Prostate gland (tissue), 2 donors: ENCODE data around the gene LNX1. TPM values are rescaled to one million over a fixed set of nuclear protein-coding genes. Genes with fewer than 3 reads are reported as not detected.

Experiments
- DNase-seq: peaks from one replicate; pipeline ENCODE4 v3.0.0-alpha.2; 2019; ENCODE audit warnings: low spot score
- H3K27ac ChIP-seq, 2 donors: fragments of 200-600 bp; sonication (generic); 2 replicates each; pipeline ENCODE4 v1.5.1; 2017 to 2019
- H3K27me3 ChIP-seq: fragments of 200-600 bp; sonication (generic); replicated peaks from 2 replicates; pipeline ENCODE4 v1.5.1; 2019; ENCODE audit not compliant: insufficient read depth
- H3K36me3 ChIP-seq, 2 donors: fragments of 200-600 bp; sonication (generic); 1 replicate in 1 of 2; 2 replicates in 1 of 2; pipeline versions ENCODE4 v1.5.1 to v1.8.1; 2017 to 2019
- H3K4me1 ChIP-seq: fragments of 200-600 bp; sonication (generic); replicated peaks from 2 replicates; pipeline ENCODE4 v1.5.1; 2019
- H3K4me3 ChIP-seq, 2 donors: fragments of 200-600 bp; sonication (generic); 2 replicates each; pipeline ENCODE4 v1.5.1; 2017 to 2019
- H3K9me3 ChIP-seq: fragments of 200-600 bp; sonication (generic); 2 replicates; pipeline ENCODE4 v1.5.1; 2017
- POLR2A ChIP-seq: fragments of 450-650 bp; IDR thresholded peaks from one replicate; pipeline ENCODE4 v1.6.1; 2016; ENCODE audit warnings: antibody characterized with exemption, mild to moderate bottlenecking
- POLR2AphosphoS5 ChIP-seq: sonication (generic); formaldehyde crosslinking; IDR thresholded peaks from one replicate; pipeline ENCODE4 v1.6.1; 2017; ENCODE audit warnings: antibody characterized with exemption
- WGBS: methylation state at CpG from one replicate; pipeline ENCODE4 v1.1.5; 2018; 5-methylcytosine and 5-hydroxymethylcytosine counted together
- intact Hi-C: fragments of 100-400 bp; cut with DNase I; formaldehyde crosslinking; loops from one replicate; pipeline ENCODE4 v1.14.2; 2022
- total RNA-seq, 2 donors: library from RNA; depleted of rRNA; stranded (reverse); fragments of >200 nt; gene quantifications; one replicate each; pipeline ENCODE4 v1.1.0, GENCODE V29; 2016
- TF ChIP-seq, protein P1 (sequence below), 4 experiments: fragments of 200-600 bp in 2 of 4; fragments of 450-650 bp in 2 of 4; sonication (generic) in 2 of 4; IDR thresholded peaks; 1 replicate in 3 of 4; 2 replicates in 1 of 4; pipeline ENCODE4 v1.5.1; 2016 to 2019; ENCODE audit warnings: antibody characterized with exemption in 4 of 4, mild to moderate bottlenecking in 2 of 4, moderate library complexity in 2 of 4

The LNX1 gene
- total RNA-seq, 2 donors from 2014 or later = 13.1 to 13.2 TPM

- TF ChIP-seq, protein P1, sequence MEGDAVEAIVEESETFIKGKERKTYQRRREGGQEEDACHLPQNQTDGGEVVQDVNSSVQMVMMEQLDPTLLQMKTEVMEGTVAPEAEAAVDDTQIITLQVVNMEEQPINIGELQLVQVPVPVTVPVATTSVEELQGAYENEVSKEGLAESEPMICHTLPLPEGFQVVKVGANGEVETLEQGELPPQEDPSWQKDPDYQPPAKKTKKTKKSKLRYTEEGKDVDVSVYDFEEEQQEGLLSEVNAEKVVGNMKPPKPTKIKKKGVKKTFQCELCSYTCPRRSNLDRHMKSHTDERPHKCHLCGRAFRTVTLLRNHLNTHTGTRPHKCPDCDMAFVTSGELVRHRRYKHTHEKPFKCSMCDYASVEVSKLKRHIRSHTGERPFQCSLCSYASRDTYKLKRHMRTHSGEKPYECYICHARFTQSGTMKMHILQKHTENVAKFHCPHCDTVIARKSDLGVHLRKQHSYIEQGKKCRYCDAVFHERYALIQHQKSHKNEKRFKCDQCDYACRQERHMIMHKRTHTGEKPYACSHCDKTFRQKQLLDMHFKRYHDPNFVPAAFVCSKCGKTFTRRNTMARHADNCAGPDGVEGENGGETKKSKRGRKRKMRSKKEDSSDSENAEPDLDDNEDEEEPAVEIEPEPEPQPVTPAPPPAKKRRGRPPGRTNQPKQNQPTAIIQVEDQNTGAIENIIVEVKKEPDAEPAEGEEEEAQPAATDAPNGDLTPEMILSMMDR (IDR thresholded peaks at IDR 0.05) = no peak
- peak; percentile 25 for TF ChIP-seq POLR2AphosphoS5
- H3K4me3 ChIP-seq = peak overlapping the region in 1 of 2 donors; percentile 15
- peak; percentile 72 for DNase-seq
- WGBS = 25% methylated on average over 20 of the region's 20 CpGs
- H3K4me1 ChIP-seq = no peaks in the 10 kb centered on the region
- H3K27me3 ChIP-seq = no peaks in the 10 kb centered on the region
- peak overlapping the region; percentile 73 to 78 for H3K27ac ChIP-seq
- intact Hi-C loops = no loop called here
- H3K36me3 ChIP-seq = no peaks in the 10 kb centered on the region
- no peaks in the 10 kb centered on the region for H3K9me3 ChIP-seq
Observed at GRCh38 chr4:53592686-53593501, 1.6 kb upstream of the LNX1 start.

DNA sequence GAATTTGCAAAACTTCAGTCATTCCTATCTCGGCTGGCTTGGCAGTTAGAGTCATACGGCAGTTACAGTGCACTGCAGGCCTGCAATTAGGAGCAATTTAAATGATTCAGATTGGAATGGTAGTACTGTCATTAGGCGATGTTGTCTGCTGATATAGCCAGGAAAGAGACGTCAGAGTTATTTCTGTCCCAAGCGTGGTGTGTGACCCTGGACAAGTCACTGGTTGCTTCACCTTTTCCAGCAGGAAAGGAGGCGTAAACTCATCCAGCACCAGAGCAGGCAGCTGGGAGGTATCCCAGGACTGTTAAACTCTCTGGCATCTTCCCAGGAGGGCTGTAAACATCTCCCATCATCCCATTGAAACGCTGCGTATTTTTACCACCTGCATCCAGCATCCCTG lies 836 bp upstream of the LNX1 start:
- intact Hi-C loops = no loop called here
- no peaks in the 10 kb centered on the region for H3K9me3 ChIP-seq
- no peak for TF ChIP-seq POLR2AphosphoS5
- no peak for TF ChIP-seq POLR2A
- TF ChIP-seq, protein P1 (IDR thresholded peaks at IDR 0.05) = no peak
- peak; percentile 40 for DNase-seq
- no peaks in the 10 kb centered on the region for H3K4me1 ChIP-seq
- peak overlapping the region in 1 of 2 donors; percentile 26 for H3K4me3 ChIP-seq
- 42% methylated on average over 8 of the region's 8 CpGs for WGBS
- peak overlapping the region; percentile 73 to 78 for H3K27ac ChIP-seq
- H3K36me3 ChIP-seq = no peaks in the 10 kb centered on the region
- no peaks in the 10 kb centered on the region for H3K27me3 ChIP-seq

DNA sequence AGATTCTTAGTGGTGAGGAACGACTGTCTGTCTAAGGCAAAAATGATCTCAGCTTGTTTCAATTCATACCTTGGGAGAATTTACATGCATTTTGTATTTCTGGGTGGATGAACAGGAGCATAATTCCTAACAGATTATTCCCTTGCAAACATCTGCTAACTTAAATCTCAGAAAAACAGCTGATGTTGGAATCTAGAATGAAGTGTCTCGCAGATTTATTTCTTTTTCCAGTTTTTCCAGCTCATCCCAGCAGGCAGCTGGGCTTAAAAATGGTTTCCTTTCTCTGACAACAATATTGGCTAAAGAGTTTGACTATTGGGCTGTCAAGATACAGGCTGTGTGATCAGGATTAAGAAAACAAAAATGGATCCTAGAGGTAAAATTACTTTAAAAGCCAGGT lies 1.1 kb downstream of the LNX1 start:
- 38% methylated on average over 2 of the region's 2 CpGs for WGBS
- Histone ChIP-seq H3K36me3 (no peaks in the 10 kb centered on the region), H3K27me3 (no peaks in the 10 kb centered on the region), H3K9me3 (no peaks in the 10 kb centered on the region), H3K27ac (peak overlapping the region; percentile 73 to 78), H3K4me1 (no peaks in the 10 kb centered on the region), H3K4me3 (peak overlapping the region; percentile 26 to 35)
- no peak for DNase-seq
- intact Hi-C loops = no loop called here
- TF ChIP-seq POLR2A (no peak), POLR2AphosphoS5 (no peak)
- TF ChIP-seq, protein P1 (IDR thresholded peaks at IDR 0.05) = no peak

GRCh38 chr4:53589511-53589910 lies 1.8 kb downstream of the LNX1 start:
- 38% methylated on average over 2 of the region's 2 CpGs for WGBS
- Histone ChIP-seq H3K9me3 (no peaks in the 10 kb centered on the region), H3K27ac (no peak overlapping the region), H3K27me3 (no peaks in the 10 kb centered on the region), H3K4me1 (no peaks in the 10 kb centered on the region), H3K36me3 (no peaks in the 10 kb centered on the region), H3K4me3 (peak overlapping the region in 1 of 2 donors; percentile 35)
- TF ChIP-seq POLR2AphosphoS5 (no peak), POLR2A (no peak)
- TF ChIP-seq, protein P1 (IDR thresholded peaks at IDR 0.05) = no peak
- intact Hi-C loops = no loop called here
- DNase-seq = no peak

DNA sequence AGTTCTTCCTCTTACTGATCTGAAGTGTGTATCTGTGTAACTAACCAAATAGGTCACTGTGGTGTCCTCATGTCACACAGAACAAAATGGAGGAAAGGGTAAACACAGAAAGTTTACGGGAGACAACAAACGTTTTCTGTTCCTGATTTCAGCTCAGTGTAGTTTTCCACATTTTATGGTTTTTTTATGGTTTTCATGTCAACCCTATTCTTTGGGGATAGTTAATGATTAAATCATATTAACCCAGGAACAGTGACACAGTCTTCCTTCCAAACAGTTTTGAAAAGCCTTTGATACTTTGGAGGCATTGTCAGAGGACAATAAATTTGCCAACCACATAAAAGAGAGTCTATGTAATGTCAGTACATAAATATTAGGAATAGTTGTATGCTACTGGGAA lies 4.2 kb downstream of the LNX1 start:
- Histone ChIP-seq H3K27ac (peak overlapping the region; percentile 40 to 47), H3K4me1 (no peaks in the 10 kb centered on the region), H3K36me3 (no peaks in the 10 kb centered on the region), H3K27me3 (no peaks in the 10 kb centered on the region), H3K9me3 (no peaks in the 10 kb centered on the region), H3K4me3 (no peak overlapping the region)
- 21% methylated on average over 2 of the region's 2 CpGs for WGBS
- intact Hi-C loops = no loop called here
- TF ChIP-seq, protein P1 (IDR thresholded peaks at IDR 0.05) = no peak
- TF ChIP-seq POLR2A (no peak), POLR2AphosphoS5 (no peak)
- no peak for DNase-seq
